SU-DHL-6 (cell line): ENCODE measurements around the gene SIK3.

Experiments
- H2AFZ ChIP-seq: fragments of 200-600 bp; sonication (generic); 2 replicates; pipeline ENCODE4 v1.6.1; 2014; ENCODE audit warnings: low read depth, mild to moderate bottlenecking, moderate library complexity, mixed read lengths, antibody characterized with exemption, low read length; ENCODE audit not compliant: severe bottlenecking
- H3F3A ChIP-seq: fragments of 200-600 bp; shearing (Covaris generic); 2 replicates; pipeline ENCODE4 v1.6.0; 2016; ENCODE audit warnings: antibody characterized with exemption, mild to moderate bottlenecking; ENCODE audit not compliant: insufficient read depth
- H3K27ac ChIP-seq: fragments of 200-600 bp; sonication (generic); 2 replicates; pipeline ENCODE4 v1.5.1; 2016; ENCODE audit warnings: low read depth, mild to moderate bottlenecking, low read length, moderate library complexity, mixed read lengths
- H3K27me3 ChIP-seq: fragments of 200-600 bp; sonication (generic), shearing (Covaris generic); 2 replicates; pipeline ENCODE4 v1.6.0; 2014; ENCODE audit warnings: mild to moderate bottlenecking, low read length
- H3K36me3 ChIP-seq: fragments of 200-600 bp; sonication (generic); 2 replicates; pipeline ENCODE4 v1.6.1; 2014; ENCODE audit warnings: mild to moderate bottlenecking, low read length, mixed read lengths
- H3K4me2 ChIP-seq: fragments of 300-600, 200-600 bp; shearing (Covaris generic), sonication (generic); 2 replicates; pipeline ENCODE4 v1.6.0; 2014; ENCODE audit warnings: low read length, low read depth, mild to moderate bottlenecking; ENCODE audit not compliant: poor library complexity, severe bottlenecking
- H3K4me3 ChIP-seq: fragments of 200-600 bp; sonication (generic); 2 replicates; pipeline ENCODE4 v1.5.1; 2014; ENCODE audit warnings: antibody characterized with exemption, low read length, mild to moderate bottlenecking, mixed read lengths; ENCODE audit not compliant: insufficient read depth, poor library complexity, severe bottlenecking
- H3K79me2 ChIP-seq: fragments of 200-600 bp; sonication (generic); 2 replicates; pipeline ENCODE4 v1.6.1; 2014; ENCODE audit warnings: mild to moderate bottlenecking, low read length, moderate library complexity; ENCODE audit not compliant: insufficient read depth
- H3K9ac ChIP-seq: fragments of 200-600 bp; sonication (generic); 2 replicates; pipeline ENCODE4 v1.7.0; 2014; ENCODE audit warnings: mild to moderate bottlenecking, low read length
- H3K9me2 ChIP-seq: fragments of 200-600 bp; sonication (generic); replicated peaks from 2 replicates; pipeline ENCODE4 v1.6.1; 2014; ENCODE audit warnings: low read length; ENCODE audit not compliant: insufficient read depth
- H3K9me3 ChIP-seq: fragments of 200-600 bp; sonication (generic); 2 replicates; pipeline ENCODE4 v1.6.1; 2014; ENCODE audit warnings: low read length, mixed read lengths; ENCODE audit not compliant: insufficient read depth
- H4K20me1 ChIP-seq: fragments of 200-600 bp; sonication (generic); 2 replicates; pipeline ENCODE4 v1.6.1; 2014; ENCODE audit warnings: low read depth, mild to moderate bottlenecking, antibody characterized with exemption, low read length, moderate library complexity, mixed read lengths
- EZH2phosphoT487 ChIP-seq: fragments of 200-600 bp; sonication (generic), shearing (Covaris generic); conservative IDR thresholded peaks from 2 replicates; pipeline ENCODE4 v1.6.1; 2018; ENCODE audit warnings: mild to moderate bottlenecking, antibody characterized with exemption, low read length, moderate library complexity, mixed read lengths
- TF ChIP-seq, protein P1 (sequence below): fragments of 200-600 bp; sonication (generic); IDR thresholded peaks from one replicate; pipeline ENCODE4 v1.5.1; 2017; ENCODE audit warnings: antibody characterized with exemption, mild to moderate bottlenecking, low read length, moderate library complexity; ENCODE audit not compliant: insufficient read depth, poor library complexity, severe bottlenecking

Gene SIK3

DNA sequence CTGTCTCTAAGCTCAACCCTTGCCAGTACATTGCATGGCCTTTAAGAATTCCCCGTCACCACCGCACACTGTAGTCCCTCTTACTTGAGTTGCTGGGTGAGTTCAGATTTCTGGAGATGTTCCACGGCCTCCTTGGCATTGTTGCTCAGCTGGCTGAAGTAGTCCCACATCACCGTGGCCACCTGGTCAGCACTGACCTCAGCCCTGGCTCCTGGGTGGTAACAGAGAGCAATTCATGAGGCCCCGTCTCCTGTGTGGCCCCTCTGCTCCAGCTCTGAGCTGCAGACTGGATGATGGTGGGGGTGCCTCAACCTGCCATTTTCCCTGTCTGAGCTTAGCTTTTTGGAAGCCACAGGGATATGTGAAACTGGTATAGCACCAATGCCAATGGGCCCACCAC is 275.7 kb downstream of the SIK3 start:
- H3K9me2 ChIP-seq: no peaks in the 10 kb centered on the region
- H2AFZ ChIP-seq: no peak overlapping the region
- H3K9ac ChIP-seq: no peak overlapping the region
- no peaks in the 10 kb centered on the region for H3K27me3 ChIP-seq
- H3K4me3 ChIP-seq: no peak overlapping the region
- H3K36me3 ChIP-seq: no peaks in the 10 kb centered on the region
- no peak overlapping the region for H3K27ac ChIP-seq
- no peaks in the 10 kb centered on the region for H3K79me2 ChIP-seq
- H3F3A ChIP-seq: no peaks in the 10 kb centered on the region
- no peaks in the 10 kb centered on the region for H4K20me1 ChIP-seq
- H3K4me2 ChIP-seq: no peak overlapping the region
- no peak for TF ChIP-seq EZH2phosphoT487
- TF ChIP-seq, protein P1, sequence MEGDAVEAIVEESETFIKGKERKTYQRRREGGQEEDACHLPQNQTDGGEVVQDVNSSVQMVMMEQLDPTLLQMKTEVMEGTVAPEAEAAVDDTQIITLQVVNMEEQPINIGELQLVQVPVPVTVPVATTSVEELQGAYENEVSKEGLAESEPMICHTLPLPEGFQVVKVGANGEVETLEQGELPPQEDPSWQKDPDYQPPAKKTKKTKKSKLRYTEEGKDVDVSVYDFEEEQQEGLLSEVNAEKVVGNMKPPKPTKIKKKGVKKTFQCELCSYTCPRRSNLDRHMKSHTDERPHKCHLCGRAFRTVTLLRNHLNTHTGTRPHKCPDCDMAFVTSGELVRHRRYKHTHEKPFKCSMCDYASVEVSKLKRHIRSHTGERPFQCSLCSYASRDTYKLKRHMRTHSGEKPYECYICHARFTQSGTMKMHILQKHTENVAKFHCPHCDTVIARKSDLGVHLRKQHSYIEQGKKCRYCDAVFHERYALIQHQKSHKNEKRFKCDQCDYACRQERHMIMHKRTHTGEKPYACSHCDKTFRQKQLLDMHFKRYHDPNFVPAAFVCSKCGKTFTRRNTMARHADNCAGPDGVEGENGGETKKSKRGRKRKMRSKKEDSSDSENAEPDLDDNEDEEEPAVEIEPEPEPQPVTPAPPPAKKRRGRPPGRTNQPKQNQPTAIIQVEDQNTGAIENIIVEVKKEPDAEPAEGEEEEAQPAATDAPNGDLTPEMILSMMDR: no peak
- no peaks in the 10 kb centered on the region for H3K9me3 ChIP-seq

DNA sequence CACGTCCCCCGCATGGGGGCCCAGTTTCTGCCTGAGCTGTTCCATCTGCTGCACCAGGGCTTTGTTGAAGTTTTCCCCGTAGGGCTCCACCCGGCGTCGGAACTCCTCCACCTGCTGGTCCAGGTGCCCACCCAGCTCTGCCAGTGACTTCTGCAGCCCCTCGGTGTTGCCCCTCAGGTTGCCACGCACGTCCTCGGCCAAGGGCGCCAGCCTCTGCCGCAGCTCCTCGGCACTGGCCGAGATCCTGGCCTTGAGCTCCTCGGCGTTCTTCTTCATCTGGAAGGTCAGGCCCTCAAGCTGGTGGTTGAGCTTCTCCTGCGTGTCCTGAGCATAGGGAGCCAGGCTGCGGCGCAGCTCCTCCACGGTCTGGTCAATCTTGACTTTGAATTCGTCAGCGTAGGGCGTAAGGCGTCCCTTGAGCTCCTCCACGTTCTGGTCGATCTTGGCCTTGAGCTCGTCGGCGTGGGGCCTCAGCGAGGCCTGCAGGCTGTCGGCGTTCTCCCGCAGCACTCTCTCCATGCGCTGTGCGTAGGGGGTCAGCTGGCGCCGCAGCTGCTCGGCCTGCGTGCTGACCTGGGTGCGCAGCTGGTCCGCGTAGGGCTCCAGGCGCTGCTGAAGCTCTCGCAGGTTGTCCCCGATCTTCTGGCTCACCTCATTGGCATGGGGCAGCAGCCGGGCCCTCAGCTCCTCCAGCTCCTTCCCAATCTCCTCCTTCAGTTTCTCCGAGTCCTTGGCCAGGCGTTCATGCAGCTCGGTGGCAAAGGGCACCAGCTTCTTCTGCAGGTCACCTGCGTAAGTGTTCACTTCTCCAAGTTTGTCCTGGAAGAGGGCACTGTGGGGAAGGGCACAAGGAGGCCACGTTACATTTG is 276.9 kb downstream of the SIK3 start:
- no peaks in the 10 kb centered on the region for H3K27me3 ChIP-seq
- H3F3A ChIP-seq: no peaks in the 10 kb centered on the region
- no peak overlapping the region for H3K4me3 ChIP-seq
- H3K36me3 ChIP-seq: no peaks in the 10 kb centered on the region
- H3K9me2 ChIP-seq: no peaks in the 10 kb centered on the region
- TF ChIP-seq EZH2phosphoT487: no peak
- TF ChIP-seq, protein P1: no peak
- H3K27ac ChIP-seq: no peak overlapping the region
- no peaks in the 10 kb centered on the region for H4K20me1 ChIP-seq
- no peak overlapping the region for H3K9ac ChIP-seq
- H2AFZ ChIP-seq: no peak overlapping the region
- H3K4me2 ChIP-seq: no peak overlapping the region
- H3K79me2 ChIP-seq: no peaks in the 10 kb centered on the region
- H3K9me3 ChIP-seq: no peaks in the 10 kb centered on the region

DNA sequence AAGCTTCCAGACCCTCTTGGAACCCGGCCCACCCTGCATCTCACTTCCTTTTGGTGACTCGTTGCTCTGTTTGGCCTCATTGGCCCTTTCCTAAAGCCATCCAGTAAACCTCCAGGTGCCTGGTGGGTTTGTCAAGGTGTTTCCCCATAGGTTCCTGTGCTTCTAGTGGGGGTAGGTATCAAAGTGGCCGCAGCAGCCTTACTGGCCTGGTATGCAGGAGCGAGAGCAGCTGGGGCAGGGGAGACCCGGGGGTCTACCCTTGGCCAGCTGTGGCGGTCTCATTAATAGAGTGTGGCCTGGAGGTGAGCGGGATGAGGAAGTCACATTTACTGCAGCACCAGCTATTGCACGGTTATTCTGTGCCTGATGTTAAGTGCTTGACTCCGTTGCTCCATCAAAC is 279.2 kb downstream of the SIK3 start:
- Histone ChIP-seq H3K9me3 (no peaks in the 10 kb centered on the region), H3K27ac (no peak overlapping the region), H3K9me2 (no peaks in the 10 kb centered on the region), H2AFZ (no peak overlapping the region), H3K79me2 (no peaks in the 10 kb centered on the region), H3K27me3 (no peaks in the 10 kb centered on the region), H4K20me1 (no peaks in the 10 kb centered on the region), H3K4me2 (no peak overlapping the region), H3K36me3 (no peaks in the 10 kb centered on the region), H3F3A (no peaks in the 10 kb centered on the region), H3K4me3 (no peak overlapping the region), H3K9ac (no peak overlapping the region)
- TF ChIP-seq EZH2phosphoT487: no peak
- TF ChIP-seq, protein P1: no peak
